H9 (cell line): ENCODE measurements around the gene PTPRK. TPM values are rescaled to one million over a fixed set of nuclear protein-coding genes. Genes with fewer than 3 reads are reported as not detected.

ENCODE experiments used
- DNase-seq: peaks from one replicate; pipeline ENCODE4 v3.0.0-alpha.2; 2017
- H2AFZ ChIP-seq: one replicate; pipeline ENCODE4 v1.6.1; 2013; ENCODE audit warnings: mild to moderate bottlenecking, low read length, control low read depth, moderate library complexity
- H2AK5ac ChIP-seq: 2 replicates; pipeline ENCODE4 v1.6.1; 2013; ENCODE audit warnings: low read length, control low read depth, mixed read lengths; ENCODE audit not compliant: insufficient read length
- H2BK120ac ChIP-seq: one replicate; pipeline ENCODE4 v1.6.1; 2013; ENCODE audit warnings: low read depth, mild to moderate bottlenecking, low read length, control low read depth, inconsistent platforms; ENCODE audit not compliant: poor library complexity, severe bottlenecking
- H2BK12ac ChIP-seq: 2 replicates; pipeline ENCODE4 v1.6.1; 2013; ENCODE audit warnings: low read length, control low read depth, mixed read lengths, low read depth; ENCODE audit not compliant: insufficient read length
- H2BK15ac ChIP-seq: 2 replicates; pipeline ENCODE4 v1.6.1; 2013; ENCODE audit warnings: low read depth, low read length, control low read depth
- H2BK20ac ChIP-seq: one replicate; pipeline ENCODE4 v1.6.1; 2013; ENCODE audit warnings: low read depth, mild to moderate bottlenecking, low read length, control low read depth, inconsistent platforms; ENCODE audit not compliant: poor library complexity, severe bottlenecking
- H2BK5ac ChIP-seq: 2 replicates; pipeline ENCODE4 v1.6.1; 2013; ENCODE audit warnings: low read length, control low read depth, mixed read lengths; ENCODE audit not compliant: insufficient read length
- H3K14ac ChIP-seq: 2 replicates; pipeline ENCODE4 v1.6.1; 2013; ENCODE audit warnings: low read length, control low read depth; ENCODE audit not compliant: insufficient read depth
- H3K18ac ChIP-seq: 2 replicates; pipeline ENCODE4 v1.6.1; 2013; ENCODE audit warnings: low read depth, mild to moderate bottlenecking, mixed read lengths, low read length, control low read depth; ENCODE audit not compliant: insufficient read length
- H3K23ac ChIP-seq: 2 replicates; pipeline ENCODE4 v1.6.1; 2013; ENCODE audit warnings: low read length, control low read depth, mixed read lengths, low read depth; ENCODE audit not compliant: insufficient read length
- H3K23me2 ChIP-seq: 2 replicates; pipeline ENCODE4 v1.6.1; 2013; ENCODE audit warnings: low read depth, mild to moderate bottlenecking, mixed read lengths, low read length, control low read depth; ENCODE audit not compliant: insufficient read length, poor library complexity, severe bottlenecking
- H3K27ac ChIP-seq: 2 replicates; pipeline ENCODE4 v1.5.1; 2013; ENCODE audit warnings: low read length, control low read depth, mixed read lengths, low read depth; ENCODE audit not compliant: insufficient read length
- H3K27me3 ChIP-seq: 2 replicates; pipeline ENCODE4 v1.6.1; 2013; ENCODE audit warnings: low read length, control low read depth, inconsistent platforms; ENCODE audit not compliant: insufficient read depth
- H3K4ac ChIP-seq: 2 replicates; pipeline ENCODE4 v1.6.1; 2013; ENCODE audit warnings: low read depth, mild to moderate bottlenecking, control low read depth, inconsistent platforms, low read length, moderate library complexity
- H3K4me1 ChIP-seq: 2 replicates; pipeline ENCODE4 v1.6.1; 2013; ENCODE audit warnings: low read length, control low read depth, inconsistent platforms; ENCODE audit not compliant: insufficient read depth
- H3K4me2 ChIP-seq: 2 replicates; pipeline ENCODE4 v1.6.1; 2013; ENCODE audit warnings: low read length, control low read depth, mixed read lengths; ENCODE audit not compliant: insufficient read length, insufficient read depth
- H3K56ac ChIP-seq: 2 replicates; pipeline ENCODE4 v1.6.1; 2013; ENCODE audit warnings: low read depth, mild to moderate bottlenecking, mixed read lengths, low read length, control low read depth; ENCODE audit not compliant: insufficient read length
- H3K79me1 ChIP-seq: 2 replicates; pipeline ENCODE4 v1.6.1; 2013; ENCODE audit warnings: low read depth, mild to moderate bottlenecking, moderate library complexity, low read length, control low read depth, inconsistent platforms; ENCODE audit not compliant: insufficient read depth, poor library complexity, severe bottlenecking
- H3K79me2 ChIP-seq: 2 replicates; pipeline ENCODE4 v1.6.1; 2013; ENCODE audit warnings: low read length, control low read depth, inconsistent platforms; ENCODE audit not compliant: insufficient read depth
- H3K9ac ChIP-seq: 2 replicates; pipeline ENCODE4 v1.6.1; 2013; ENCODE audit warnings: low read length, control low read depth, mixed read lengths; ENCODE audit not compliant: insufficient read length; ENCODE audit errors: extremely low read depth
- H3K9me3 ChIP-seq: one replicate; pipeline ENCODE4 v1.6.1; 2013; ENCODE audit warnings: low read depth, low read length, inconsistent platforms; ENCODE audit not compliant: control insufficient read depth
- H3T11ph ChIP-seq: one replicate; pipeline ENCODE4 v1.6.1; 2013; ENCODE audit warnings: mild to moderate bottlenecking, low read length, control low read depth, inconsistent platforms
- H4K20me1 ChIP-seq: one replicate; pipeline ENCODE4 v1.6.1; 2013; ENCODE audit not compliant: control insufficient read depth, insufficient read length, insufficient read depth
- H4K5ac ChIP-seq: 2 replicates; pipeline ENCODE4 v1.6.1; 2013; ENCODE audit warnings: low read depth, mild to moderate bottlenecking, mixed read lengths, low read length, control low read depth; ENCODE audit not compliant: insufficient read length
- H4K8ac ChIP-seq: replicated peaks from 2 replicates; pipeline ENCODE4 v1.6.1; 2013; ENCODE audit warnings: low read length, control low read depth, mixed read lengths, low read depth; ENCODE audit not compliant: insufficient read length
- H4K91ac ChIP-seq: 2 replicates; pipeline ENCODE4 v1.6.1; 2013; ENCODE audit warnings: low read depth, mild to moderate bottlenecking, moderate library complexity, mixed read lengths, low read length, control low read depth; ENCODE audit not compliant: insufficient read length
- H3K27ac Mint-ChIP-seq, 3 experiments: 2 replicates in 2 of 3; 3 replicates in 1 of 3; pipeline ENCODE4 v1.8.0; 2020 to 2021; ENCODE audit warnings: mixed read lengths in 3 of 3, mild to moderate bottlenecking in 1 of 3, moderate library complexity in 1 of 3
- H3K27me3 Mint-ChIP-seq: 2 replicates; pipeline ENCODE4 v1.8.0; 2021; ENCODE audit warnings: low read depth, mild to moderate bottlenecking, moderate library complexity, mixed read lengths
- H3K36me3 Mint-ChIP-seq, 3 experiments: 2 replicates in 2 of 3; 3 replicates in 1 of 3; pipeline ENCODE4 v1.8.0; 2020 to 2021; ENCODE audit warnings: low read depth in 3 of 3, mixed read lengths in 3 of 3; ENCODE audit not compliant: insufficient read depth in 1 of 3
- H3K4me1 Mint-ChIP-seq, 2 experiments: 2 replicates each; pipeline ENCODE4 v1.8.0; 2020; ENCODE audit warnings: mixed read lengths in 2 of 2
- H3K4me3 Mint-ChIP-seq, 2 experiments: 2 replicates in 1 of 2; 3 replicates in 1 of 2; pipeline ENCODE4 v1.8.0; 2020 to 2021; ENCODE audit warnings: mild to moderate bottlenecking in 2 of 2, mixed read lengths in 2 of 2, moderate library complexity in 1 of 2
- H3K9me3 Mint-ChIP-seq, 2 experiments: 2 replicates in 1 of 2; 3 replicates in 1 of 2; pipeline ENCODE4 v1.8.0; 2020; ENCODE audit warnings: mild to moderate bottlenecking in 2 of 2, mixed read lengths in 2 of 2, moderate library complexity in 1 of 2
- WGBS: extraction: QIAGEN DNeasy Blood & Tissue Kit; methylation state at CpG from one replicate; pipeline ENCODE4 v1.1.7; 2013; ENCODE audit warnings: missing lambda C conversion rate, low lambda C conversion rate, mixed read lengths; ENCODE audit not compliant: insufficient read length; ENCODE audit errors: extremely low coverage; 5-methylcytosine and 5-hydroxymethylcytosine counted together
- total RNA-seq: library from RNA; stranded (reverse); gene quantifications from 2 replicates; pipeline ENCODE4 v1.2.1, GENCODE V29; 2021
- TF ChIP-seq, protein P1 (sequence below): fragments of 200-600 bp; sonication (generic); conservative IDR thresholded peaks from 3 replicates; pipeline ENCODE4 v1.8.0; 2021; ENCODE audit warnings: antibody characterized with exemption, mild to moderate bottlenecking

The PTPRK gene
- total RNA-seq, 1 experiment from 2014 or later = 47.9 TPM

DNA sequence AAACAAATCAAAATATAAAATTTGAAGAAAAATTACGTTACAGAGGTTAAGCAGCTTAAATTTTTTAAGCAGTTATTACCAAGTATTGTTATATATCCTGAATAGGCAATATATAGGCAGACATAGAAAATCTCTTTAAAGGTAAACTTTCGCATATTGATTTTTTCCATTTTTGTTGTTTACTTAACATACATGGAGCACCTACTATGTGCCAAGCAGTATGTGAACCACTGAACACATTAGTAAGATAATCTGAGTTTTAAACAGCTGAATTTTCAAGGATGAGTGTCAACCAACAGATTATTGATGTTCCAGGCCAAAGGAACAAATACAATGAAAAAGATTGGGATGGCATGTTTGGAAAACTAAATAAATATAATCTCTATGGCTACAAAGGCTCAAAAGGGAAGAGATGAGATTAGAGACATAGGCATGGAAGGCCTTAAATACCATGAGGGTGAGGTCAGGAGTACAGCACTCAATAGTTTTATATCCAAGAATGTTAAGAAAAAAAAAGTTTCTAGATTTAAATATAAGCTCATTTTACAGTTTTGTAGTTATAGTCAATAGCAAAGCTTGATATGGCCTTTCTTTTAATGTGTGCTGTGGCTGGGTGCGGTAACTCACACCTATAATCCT, 277.5 kb downstream of the PTPRK start:
- H3K27ac Mint-ChIP-seq = no peak overlapping the region
- no peak overlapping the region for H3K4ac ChIP-seq
- no peak overlapping the region for H3K4me2 ChIP-seq
- no peaks in the 10 kb centered on the region for H3K79me2 ChIP-seq
- H3K36me3 Mint-ChIP-seq = peaks cover 0 to 3% (median 0%) of the 10 kb centered on the region in 3 experiments; a peak in 1 of 7 replicates
- no peaks in the 10 kb centered on the region for H3K9me3 ChIP-seq
- no CpG with 5 or more reads among the region's 3 CpGs for WGBS
- no peak overlapping the region for H2AK5ac ChIP-seq
- H3K4me3 Mint-ChIP-seq = no peak overlapping the region
- no peaks in the 10 kb centered on the region for H3K27me3 ChIP-seq
- DNase-seq = no peak
- H4K91ac ChIP-seq = no peak overlapping the region
- no peaks in the 10 kb centered on the region for H4K20me1 ChIP-seq
- no peak overlapping the region for H2AFZ ChIP-seq
- no peak overlapping the region for H4K5ac ChIP-seq
- no peaks in the 10 kb centered on the region for H3K23me2 ChIP-seq
- H4K8ac ChIP-seq = no peak overlapping the region
- H3K56ac ChIP-seq = no peak overlapping the region
- H2BK20ac ChIP-seq = no peak overlapping the region
- no peak overlapping the region for H3K14ac ChIP-seq
- no peak overlapping the region for H3K18ac ChIP-seq
- TF ChIP-seq, protein P1, sequence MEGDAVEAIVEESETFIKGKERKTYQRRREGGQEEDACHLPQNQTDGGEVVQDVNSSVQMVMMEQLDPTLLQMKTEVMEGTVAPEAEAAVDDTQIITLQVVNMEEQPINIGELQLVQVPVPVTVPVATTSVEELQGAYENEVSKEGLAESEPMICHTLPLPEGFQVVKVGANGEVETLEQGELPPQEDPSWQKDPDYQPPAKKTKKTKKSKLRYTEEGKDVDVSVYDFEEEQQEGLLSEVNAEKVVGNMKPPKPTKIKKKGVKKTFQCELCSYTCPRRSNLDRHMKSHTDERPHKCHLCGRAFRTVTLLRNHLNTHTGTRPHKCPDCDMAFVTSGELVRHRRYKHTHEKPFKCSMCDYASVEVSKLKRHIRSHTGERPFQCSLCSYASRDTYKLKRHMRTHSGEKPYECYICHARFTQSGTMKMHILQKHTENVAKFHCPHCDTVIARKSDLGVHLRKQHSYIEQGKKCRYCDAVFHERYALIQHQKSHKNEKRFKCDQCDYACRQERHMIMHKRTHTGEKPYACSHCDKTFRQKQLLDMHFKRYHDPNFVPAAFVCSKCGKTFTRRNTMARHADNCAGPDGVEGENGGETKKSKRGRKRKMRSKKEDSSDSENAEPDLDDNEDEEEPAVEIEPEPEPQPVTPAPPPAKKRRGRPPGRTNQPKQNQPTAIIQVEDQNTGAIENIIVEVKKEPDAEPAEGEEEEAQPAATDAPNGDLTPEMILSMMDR = no peak
- H3K9ac ChIP-seq = no peak overlapping the region
- H3T11ph ChIP-seq = no peak overlapping the region
- no peaks in the 10 kb centered on the region for H3K27me3 Mint-ChIP-seq
- H3K27ac ChIP-seq = no peak overlapping the region
- no peak overlapping the region for H2BK15ac ChIP-seq
- no peaks in the 10 kb centered on the region for H3K4me1 ChIP-seq
- no peaks in the 10 kb centered on the region for H3K9me3 Mint-ChIP-seq
- no peak overlapping the region for H3K23ac ChIP-seq
- H3K79me1 ChIP-seq = no peaks in the 10 kb centered on the region
- peaks cover 9 to 16% of the 10 kb centered on the region in 2 experiments for H3K4me1 Mint-ChIP-seq
- H2BK120ac ChIP-seq = no peak overlapping the region
- H2BK5ac ChIP-seq = no peak overlapping the region
- H2BK12ac ChIP-seq = no peak overlapping the region
